ENCODE measurements around the gene SLC4A7. TPM values are rescaled to one million over a fixed set of nuclear protein-coding genes. Genes with fewer than 3 reads are reported as not detected.

Gene SLC4A7
- polyA plus RNA-seq, 4 donors: 13.8 to 53.0 (median 28.4) TPM

GRCh38 chr3:27479806-27480543 lies 4.2 kb downstream of the SLC4A7 start:
- no peak for FAIRE-seq
- H3K36me3 ChIP-seq (ENCODE audit: control insufficient read depth in 3 of 3, insufficient read depth in 2 of 3, low read depth in 1 of 3, low read length in 3 of 3): no peaks in the 10 kb centered on the region
- H3K4me3 ChIP-seq (ENCODE audit: low read depth in 1 of 3, low read length in 3 of 3): peak overlapping the region in 1 of 3 donors; percentile 23
- H3K9me3 ChIP-seq (ENCODE audit: control insufficient read depth in 2 of 2, insufficient read depth in 1 of 2, low read depth in 1 of 2, low read length in 1 of 2): peaks cover 0 to 3% of the 10 kb centered on the region in 2 donors
- H3K27ac ChIP-seq (ENCODE audit: low read depth in 1 of 3, low read length in 2 of 3): peak overlapping the region in 2 of 3 donors; percentile 12 to 33
- H3K27me3 ChIP-seq (ENCODE audit: control insufficient read depth in 3 of 3, insufficient read depth in 3 of 3, low read length in 3 of 3): no peaks in the 10 kb centered on the region
- 81 to 92% (median 85%) methylated on average over 2 of the region's 2 CpGs for WGBS, 3 donors
- peaks cover 2 to 6% (median 3%) of the 10 kb centered on the region in 3 donors for H3K4me1 ChIP-seq (ENCODE audit: control insufficient read depth in 3 of 3, insufficient read depth in 2 of 3, low read depth in 1 of 3, low read length in 2 of 3)
- DNase-seq: peak in 1 of 2 donors; percentile 34

GRCh38 chr3:27471923-27472550 lies 12.1 kb downstream of the SLC4A7 start:
- Histone ChIP-seq H3K27ac (ENCODE audit: low read depth in 1 of 3, low read length in 2 of 3) (no peak overlapping the region), H3K27me3 (ENCODE audit: control insufficient read depth in 3 of 3, insufficient read depth in 3 of 3, low read length in 3 of 3) (no peaks in the 10 kb centered on the region), H3K36me3 (ENCODE audit: control insufficient read depth in 3 of 3, insufficient read depth in 2 of 3, low read depth in 1 of 3, low read length in 3 of 3) (peaks cover 0 to 2% (median 0%) of the 10 kb centered on the region in 3 donors), H3K9me3 (ENCODE audit: control insufficient read depth in 2 of 2, insufficient read depth in 1 of 2, low read depth in 1 of 2, low read length in 1 of 2) (peaks cover 0 to 3% of the 10 kb centered on the region in 2 donors), H3K4me3 (ENCODE audit: low read depth in 1 of 3, low read length in 3 of 3) (no peak overlapping the region), H3K4me1 (ENCODE audit: control insufficient read depth in 3 of 3, insufficient read depth in 2 of 3, low read depth in 1 of 3, low read length in 2 of 3) (no peaks in the 10 kb centered on the region)
- 77 to 88% (median 86%) methylated on average over 6 of the region's 6 CpGs for WGBS, 3 donors
- FAIRE-seq (no peak), DNase-seq (no peak)

GRCh38 chr3:27468283-27468886 lies 15.8 kb downstream of the SLC4A7 start:
- no peak overlapping the region for H3K4me3 ChIP-seq (ENCODE audit: low read depth in 1 of 3, low read length in 3 of 3)
- FAIRE-seq: no peak
- no peak overlapping the region for H3K27ac ChIP-seq (ENCODE audit: low read depth in 1 of 3, low read length in 2 of 3)
- no peaks in the 10 kb centered on the region for H3K4me1 ChIP-seq (ENCODE audit: control insufficient read depth in 3 of 3, insufficient read depth in 2 of 3, low read depth in 1 of 3, low read length in 2 of 3)
- H3K9me3 ChIP-seq (ENCODE audit: control insufficient read depth in 2 of 2, insufficient read depth in 1 of 2, low read depth in 1 of 2, low read length in 1 of 2): peaks cover 0 to 16% of the 10 kb centered on the region in 2 donors
- H3K36me3 ChIP-seq (ENCODE audit: control insufficient read depth in 3 of 3, insufficient read depth in 2 of 3, low read depth in 1 of 3, low read length in 3 of 3): peaks cover 0 to 9% (median 0%) of the 10 kb centered on the region in 3 donors
- no peaks in the 10 kb centered on the region for H3K27me3 ChIP-seq (ENCODE audit: control insufficient read depth in 3 of 3, insufficient read depth in 3 of 3, low read length in 3 of 3)
- 96 to 99% (median 98%) methylated on average over 5 of the region's 5 CpGs for WGBS, 3 donors
- DNase-seq: no peak

GRCh38 chr3:27467545-27467944 lies 16.6 kb downstream of the SLC4A7 start:
- FAIRE-seq (no peak), DNase-seq (peak; percentile 28 to 33)
- H3K36me3 ChIP-seq (ENCODE audit: control insufficient read depth in 3 of 3, insufficient read depth in 2 of 3, low read depth in 1 of 3, low read length in 3 of 3): peaks cover 0 to 13% (median 0%) of the 10 kb centered on the region in 3 donors
- WGBS, 3 donors: 18 to 34% (median 27%) methylated on average over 3 of the region's 3 CpGs
- peaks cover 0 to 22% of the 10 kb centered on the region in 2 donors for H3K9me3 ChIP-seq (ENCODE audit: control insufficient read depth in 2 of 2, insufficient read depth in 1 of 2, low read depth in 1 of 2, low read length in 1 of 2)
- no peak overlapping the region for H3K4me3 ChIP-seq (ENCODE audit: low read depth in 1 of 3, low read length in 3 of 3)
- no peaks in the 10 kb centered on the region for H3K27me3 ChIP-seq (ENCODE audit: control insufficient read depth in 3 of 3, insufficient read depth in 3 of 3, low read length in 3 of 3)
- H3K27ac ChIP-seq (ENCODE audit: low read depth in 1 of 3, low read length in 2 of 3): no peak overlapping the region
- no peaks in the 10 kb centered on the region for H3K4me1 ChIP-seq (ENCODE audit: control insufficient read depth in 3 of 3, insufficient read depth in 2 of 3, low read depth in 1 of 3, low read length in 2 of 3)

GRCh38 chr3:27464646-27465045 lies 19.5 kb downstream of the SLC4A7 start:
- peaks cover 0 to 25% of the 10 kb centered on the region in 2 donors for H3K9me3 ChIP-seq (ENCODE audit: control insufficient read depth in 2 of 2, insufficient read depth in 1 of 2, low read depth in 1 of 2, low read length in 1 of 2)
- no peaks in the 10 kb centered on the region for H3K27me3 ChIP-seq (ENCODE audit: control insufficient read depth in 3 of 3, insufficient read depth in 3 of 3, low read length in 3 of 3)
- 98 to 99% (median 98%) methylated on average over 19 of the region's 19 CpGs for WGBS, 3 donors
- peaks cover 0 to 11% (median 0%) of the 10 kb centered on the region in 3 donors for H3K36me3 ChIP-seq (ENCODE audit: control insufficient read depth in 3 of 3, insufficient read depth in 2 of 3, low read depth in 1 of 3, low read length in 3 of 3)
- H3K4me1 ChIP-seq (ENCODE audit: control insufficient read depth in 3 of 3, insufficient read depth in 2 of 3, low read depth in 1 of 3, low read length in 2 of 3): no peaks in the 10 kb centered on the region
- no peak overlapping the region for H3K4me3 ChIP-seq (ENCODE audit: low read depth in 1 of 3, low read length in 3 of 3)
- H3K27ac ChIP-seq (ENCODE audit: low read depth in 1 of 3, low read length in 2 of 3): no peak overlapping the region
- FAIRE-seq (no peak), DNase-seq (no peak)

GRCh38 chr3:27462228-27462627 lies 22.0 kb downstream of the SLC4A7 start:
- FAIRE-seq: no peak
- Histone ChIP-seq H3K27ac (ENCODE audit: low read depth in 1 of 3, low read length in 2 of 3) (no peak overlapping the region), H3K4me1 (ENCODE audit: control insufficient read depth in 3 of 3, insufficient read depth in 2 of 3, low read depth in 1 of 3, low read length in 2 of 3) (no peaks in the 10 kb centered on the region), H3K36me3 (ENCODE audit: control insufficient read depth in 3 of 3, insufficient read depth in 2 of 3, low read depth in 1 of 3, low read length in 3 of 3) (peaks cover 0 to 14% (median 0%) of the 10 kb centered on the region in 3 donors), H3K27me3 (ENCODE audit: control insufficient read depth in 3 of 3, insufficient read depth in 3 of 3, low read length in 3 of 3) (no peaks in the 10 kb centered on the region), H3K9me3 (ENCODE audit: control insufficient read depth in 2 of 2, insufficient read depth in 1 of 2, low read depth in 1 of 2, low read length in 1 of 2) (peaks cover 0 to 25% of the 10 kb centered on the region in 2 donors), H3K4me3 (ENCODE audit: low read depth in 1 of 3, low read length in 3 of 3) (no peak overlapping the region)
- DNase-seq: no peak
- 94 to 96% (median 95%) methylated on average over 8 of the region's 8 CpGs for WGBS, 3 donors

- FAIRE-seq: no peak
- Histone ChIP-seq H3K4me1 (ENCODE audit: control insufficient read depth in 3 of 3, insufficient read depth in 2 of 3, low read depth in 1 of 3, low read length in 2 of 3) (peaks cover 0 to 5% (median 0%) of the 10 kb centered on the region in 3 donors), H3K9me3 (ENCODE audit: control insufficient read depth in 2 of 2, insufficient read depth in 1 of 2, low read depth in 1 of 2, low read length in 1 of 2) (peaks cover 0 to 15% of the 10 kb centered on the region in 2 donors), H3K27ac (ENCODE audit: low read depth in 1 of 3, low read length in 2 of 3) (no peak overlapping the region), H3K36me3 (ENCODE audit: control insufficient read depth in 3 of 3, insufficient read depth in 2 of 3, low read depth in 1 of 3, low read length in 3 of 3) (peaks cover 0 to 11% (median 0%) of the 10 kb centered on the region in 3 donors), H3K4me3 (ENCODE audit: low read depth in 1 of 3, low read length in 3 of 3) (no peak overlapping the region), H3K27me3 (ENCODE audit: control insufficient read depth in 3 of 3, insufficient read depth in 3 of 3, low read length in 3 of 3) (no peaks in the 10 kb centered on the region)
- no peak for DNase-seq
- WGBS, 3 donors: 72 to 74% (median 74%) methylated on average over 6 of the region's 6 CpGs
Observed at GRCh38 chr3:27458929-27459328, 25.3 kb downstream of the SLC4A7 start.

GRCh38 chr3:27456554-27456953 lies 27.6 kb downstream of the SLC4A7 start:
- 65 to 83% (median 82%) methylated on average over 2 of the region's 2 CpGs for WGBS, 3 donors
- no peak overlapping the region for H3K4me3 ChIP-seq (ENCODE audit: low read depth in 1 of 3, low read length in 3 of 3)
- H3K27ac ChIP-seq (ENCODE audit: low read depth in 1 of 3, low read length in 2 of 3): no peak overlapping the region
- H3K36me3 ChIP-seq (ENCODE audit: control insufficient read depth in 3 of 3, insufficient read depth in 2 of 3, low read depth in 1 of 3, low read length in 3 of 3): peaks cover 0 to 4% (median 0%) of the 10 kb centered on the region in 3 donors
- H3K9me3 ChIP-seq (ENCODE audit: control insufficient read depth in 2 of 2, insufficient read depth in 1 of 2, low read depth in 1 of 2, low read length in 1 of 2): peaks cover 0 to under 1% of the 10 kb centered on the region in 2 donors
- FAIRE-seq: no peak
- H3K4me1 ChIP-seq (ENCODE audit: control insufficient read depth in 3 of 3, insufficient read depth in 2 of 3, low read depth in 1 of 3, low read length in 2 of 3): peaks cover 0 to 5% (median 0%) of the 10 kb centered on the region in 3 donors
- no peak for DNase-seq
- H3K27me3 ChIP-seq (ENCODE audit: control insufficient read depth in 3 of 3, insufficient read depth in 3 of 3, low read length in 3 of 3): no peaks in the 10 kb centered on the region

Measured in small intestine (tissue), 7 donors.